IMR-90 (cell line): Measurements from ENCODE around the gene MEGF10. TPM values are rescaled to one million over a fixed set of nuclear protein-coding genes. Genes with fewer than 3 reads are reported as not detected.

Experiments used
- ATAC-seq: fragments of 200-7000 bp; cut with Tn5 transposase; 2 replicates; pipeline ENCODE4 v1.9.1; 2020; ENCODE audit warnings: low read depth, mild to moderate bottlenecking, moderate library complexity
- BruUV-seq: library from RNA; stranded (reverse); fragments of 400-500 nt; replicated peaks from 2 replicates; lab custom pipeline; 2021; lab: Mats Ljungman, UMichigan
- CTCF ChIA-PET: fragments of 300-600 bp; formaldehyde crosslinking; extraction: SDS; loops from one replicate; lab custom pipeline; 2021; ENCODE audit warnings: antibody characterized with exemption; lab: Yijun Ruan, JAX
- POLR2A ChIA-PET: fragments of 300-600 bp; sonication (Branson Sonifier 250); formaldehyde crosslinking; loops from one replicate; lab custom pipeline; 2022; ENCODE audit warnings: antibody characterized with exemption; ENCODE audit not compliant: unreplicated experiment; lab: Charles Lee
- DNase-seq: peaks from one replicate; pipeline ENCODE4 v3.0.0; 2013
- H2AFZ ChIP-seq: replicated peaks from 2 replicates; pipeline ENCODE3; 2013; ENCODE audit warnings: low read length, mild to moderate bottlenecking; ENCODE audit not compliant: poor library complexity
- H2AK5ac ChIP-seq: 2 replicates; pipeline ENCODE4 v1.6.1; 2013; ENCODE audit warnings: low read depth, low read length, inconsistent platforms
- H2AK9ac ChIP-seq: replicated peaks from 2 replicates; pipeline ENCODE3; 2013; ENCODE audit warnings: mild to moderate bottlenecking, low read depth, low read length, moderate library complexity; ENCODE audit not compliant: poor library complexity
- H2BK120ac ChIP-seq: 2 replicates; pipeline ENCODE4 v1.6.1; 2013; ENCODE audit warnings: low read depth, low read length, inconsistent platforms
- H2BK15ac ChIP-seq: 3 replicates; pipeline ENCODE4 v1.6.1; 2013; ENCODE audit warnings: low read depth, low read length, inconsistent platforms
- H2BK20ac ChIP-seq: 2 replicates; pipeline ENCODE4 v1.6.1; 2013; ENCODE audit warnings: low read depth, mild to moderate bottlenecking, inconsistent platforms, low read length, moderate library complexity
- H2BK5ac ChIP-seq: 2 replicates; pipeline ENCODE4 v1.6.1; 2013; ENCODE audit warnings: mild to moderate bottlenecking, low read depth, low read length, inconsistent platforms; ENCODE audit not compliant: poor library complexity, severe bottlenecking
- H3K14ac ChIP-seq: replicated peaks from 2 replicates; pipeline ENCODE4 v1.6.1; 2013; ENCODE audit warnings: low read depth, low read length, inconsistent platforms
- H3K18ac ChIP-seq: 2 replicates; pipeline ENCODE4 v1.6.1; 2013; ENCODE audit warnings: low read depth, low read length, control low read depth
- H3K23ac ChIP-seq: 2 replicates; pipeline ENCODE4 v1.6.1; 2013; ENCODE audit warnings: low read depth, low read length, inconsistent platforms
- H3K27ac ChIP-seq: 2 replicates; pipeline ENCODE4 v1.5.1; 2013; ENCODE audit warnings: mild to moderate bottlenecking, control low read depth, low read length; ENCODE audit not compliant: insufficient read depth
- H3K27me3 ChIP-seq: 2 replicates; pipeline ENCODE4 v1.6.1; 2013; ENCODE audit warnings: low read length; ENCODE audit not compliant: control insufficient read depth, insufficient read depth
- H3K36me3 ChIP-seq: 2 replicates; pipeline ENCODE4 v1.6.1; 2013; ENCODE audit warnings: low read length, mixed read lengths; ENCODE audit not compliant: control insufficient read depth, insufficient read depth
- H3K4ac ChIP-seq: 2 replicates; pipeline ENCODE4 v1.6.1; 2013; ENCODE audit warnings: low read depth, low read length, inconsistent platforms
- H3K4me1 ChIP-seq: 2 replicates; pipeline ENCODE4 v1.6.1; 2013; ENCODE audit warnings: low read length, mixed read lengths; ENCODE audit not compliant: control insufficient read depth, insufficient read depth
- H3K4me2 ChIP-seq: 2 replicates; pipeline ENCODE4 v1.6.1; 2013; ENCODE audit warnings: low read depth, mild to moderate bottlenecking, control low read depth, low read length, moderate library complexity
- H3K4me3 ChIP-seq: 2 replicates; pipeline ENCODE4 v1.5.1; 2013; ENCODE audit warnings: low read depth, mild to moderate bottlenecking, control low read depth, low read length, moderate library complexity; ENCODE audit not compliant: insufficient read depth
- H3K56ac ChIP-seq: 2 replicates; pipeline ENCODE4 v1.6.1; 2013; ENCODE audit warnings: low read length, inconsistent platforms; ENCODE audit not compliant: insufficient read depth; ENCODE audit errors: extremely low read depth
- H3K79me1 ChIP-seq, 2 experiments: 2 replicates each; pipeline ENCODE4 v1.6.1; 2013; ENCODE audit warnings: low read length in 2 of 2, inconsistent platforms in 1 of 2, low read depth in 1 of 2
- H3K9ac ChIP-seq: 2 replicates; pipeline ENCODE4 v1.6.1; 2013; ENCODE audit warnings: low read depth, low read length, control low read depth
- H3K9me1 ChIP-seq: 2 replicates; pipeline ENCODE4 v1.6.1; 2013; ENCODE audit warnings: low read length, inconsistent platforms; ENCODE audit not compliant: insufficient read depth
- H3K9me3 ChIP-seq: 2 replicates; pipeline ENCODE4 v1.6.1; 2013; ENCODE audit warnings: low read length; ENCODE audit not compliant: control insufficient read depth, insufficient read depth
- H4K20me1 ChIP-seq: 2 replicates; pipeline ENCODE4 v1.6.1; 2013; ENCODE audit warnings: low read length, inconsistent platforms; ENCODE audit not compliant: insufficient read depth
- H4K5ac ChIP-seq: 2 replicates; pipeline ENCODE4 v1.6.1; 2013; ENCODE audit warnings: mild to moderate bottlenecking, low read depth, low read length, control low read depth
- H4K8ac ChIP-seq, 2 experiments: 2 replicates each; pipeline ENCODE4 v1.6.1; 2013; ENCODE audit warnings: low read depth in 2 of 2, low read length in 2 of 2, control low read depth in 1 of 2, inconsistent platforms in 1 of 2
- H4K91ac ChIP-seq: 2 replicates; pipeline ENCODE4 v1.6.1; 2013; ENCODE audit warnings: low read depth, low read length, inconsistent platforms; ENCODE audit not compliant: insufficient read depth
- CEBPB ChIP-seq: IDR thresholded peaks from 2 replicates; pipeline ENCODE4 v1.6.1; 2012; ENCODE audit warnings: low read depth, low read length, improper control_type of control experiment
- CHD1 ChIP-seq: IDR thresholded peaks from 2 replicates; pipeline ENCODE4 v1.6.1; 2012; ENCODE audit warnings: low read depth, low read length, improper control_type of control experiment
- MAFK ChIP-seq: IDR thresholded peaks from 2 replicates; pipeline ENCODE4 v1.6.1; 2012; ENCODE audit warnings: low read depth, low read length, improper control_type of control experiment
- MAZ ChIP-seq: IDR thresholded peaks from 2 replicates; pipeline ENCODE4 v1.6.1; 2012; ENCODE audit warnings: low read depth, mild to moderate bottlenecking, low read length, improper control_type of control experiment, moderate library complexity, borderline replicate concordance
- MXI1 ChIP-seq: IDR thresholded peaks from 2 replicates; pipeline ENCODE4 v1.6.1; 2012; ENCODE audit warnings: low read depth, mild to moderate bottlenecking, low read length, moderate library complexity, borderline replicate concordance
- POLR2A ChIP-seq: IDR thresholded peaks from 2 replicates; pipeline ENCODE4 v1.6.1; 2012; ENCODE audit warnings: mild to moderate bottlenecking, low read depth, low read length
- RAD21 ChIP-seq: IDR thresholded peaks from 2 replicates; pipeline ENCODE4 v1.6.1; 2012; ENCODE audit warnings: low read length, improper control_type of control experiment
- RFX5 ChIP-seq: IDR thresholded peaks from 2 replicates; pipeline ENCODE4 v1.8.0; 2012; ENCODE audit warnings: low read depth, mild to moderate bottlenecking, low read length, moderate library complexity
- WGBS, 2 experiments: methylation state at CpG; one replicate each; pipeline versions ENCODE4 v1.1.5 to v1.1.7; 2013; ENCODE audit warnings: missing lambda C conversion rate in 2 of 2; ENCODE audit not compliant: insufficient read length in 1 of 2; ENCODE audit errors: extremely low coverage in 2 of 2; 5-methylcytosine and 5-hydroxymethylcytosine counted together
- dilution Hi-C: fragments of 300-500 bp; cut with HindIII; formaldehyde crosslinking; loops from one replicate; pipeline ENCODE4 v1.14.3; 2018; ENCODE audit warnings: low sequenced_read_pairs; ENCODE audit not compliant: unreplicated experiment
- in situ Hi-C: fragments of 300-500 bp; cut with MboI; formaldehyde crosslinking; loops from 3 replicates; pipeline ENCODE4 v1.14.3; 2019; ENCODE audit warnings: low sequenced_read_pairs, inconsistent platforms, mixed read lengths
- intact Hi-C: fragments of 100-400 bp; cut with micrococcal nuclease; formaldehyde crosslinking; loops from 2 replicates; pipeline ENCODE4 v1.10.0; 2022
- polyA plus RNA-seq, 3 experiments: library from polyadenylated mRNA; depleted of rRNA; stranded (reverse); fragments of >200 nt; gene quantifications; 2 replicates each; pipeline ENCODE4 v1.2.3, GENCODE V29; 2012; ENCODE audit warnings: low replicate concordance in 1 of 3
- total RNA-seq: library from RNA; depleted of rRNA; stranded (reverse); fragments of >200 nt; gene quantifications from 2 replicates; pipeline ENCODE4 v1.2.3, GENCODE V29; 2012
- TF ChIP-seq, protein P1 (sequence below): conservative IDR thresholded peaks from 2 replicates; pipeline ENCODE4 v1.5.1; 2012; ENCODE audit warnings: mild to moderate bottlenecking, low read depth, low read length, improper control_type of control experiment
- TF ChIP-seq, protein P2 (sequence below): fragments of 150-350 bp; IDR thresholded peaks from 2 replicates; pipeline ENCODE4 v1.6.1; 2016; ENCODE audit warnings: low read depth, mild to moderate bottlenecking, low read length, moderate library complexity, borderline replicate concordance

Gene MEGF10
- total and polyA plus RNA-seq, 2 of the 4 experiments (the other 2 are of a cell fraction): not detected

DNA sequence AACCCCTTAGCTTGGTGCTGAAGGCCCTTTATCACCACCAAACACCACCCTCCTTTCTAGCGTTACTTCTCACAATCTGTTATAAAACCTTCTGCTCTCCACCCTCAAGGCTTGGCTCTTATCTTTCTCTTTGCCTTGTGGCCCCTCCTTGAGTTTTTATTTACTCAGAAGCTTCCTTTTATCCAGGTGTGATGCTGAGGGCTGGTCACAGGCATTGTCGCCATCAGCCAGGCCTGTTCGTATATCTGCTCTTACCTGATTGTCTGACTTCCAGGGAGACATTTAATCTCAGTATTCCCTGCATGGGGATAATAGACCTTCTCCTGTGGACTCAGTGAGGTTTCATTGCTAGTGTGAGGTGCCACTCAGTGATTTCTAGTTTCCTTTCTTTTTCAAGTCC, 34.2 kb downstream of the MEGF10 start:
- DNase-seq: no peak
- H3K27me3 ChIP-seq: peaks cover 5% of the 10 kb centered on the region
- intact Hi-C loops (no loop called here), dilution Hi-C loops (no loop called here), in situ Hi-C loops (loop anchor here (10.0 kb wide), 1 partner anchor 470 kb away; no protein-coding TSS in a partner anchor)
- no CpG with 5 or more reads among the region's 3 CpGs for WGBS, 2 experiments
- H3K9me3 ChIP-seq: no peaks in the 10 kb centered on the region
- H2AK9ac ChIP-seq: no peak overlapping the region
- H3K79me1 ChIP-seq: no peaks in the 10 kb centered on the region
- H4K5ac ChIP-seq: no peak overlapping the region
- H3K4me1 ChIP-seq: no peaks in the 10 kb centered on the region
- H2BK20ac ChIP-seq: no peak overlapping the region
- no peak overlapping the region for H3K27ac ChIP-seq
- POLR2A ChIA-PET: interaction anchor here (0.7 kb wide), 1 partner anchor 31 kb away, joined by 3 read pairs; no protein-coding TSS in a partner anchor
- no peak overlapping the region for H2BK5ac ChIP-seq
- CTCF ChIA-PET: no interaction called here
- H3K18ac ChIP-seq: no peak overlapping the region
- H4K91ac ChIP-seq: no peak overlapping the region
- H3K4me2 ChIP-seq: no peak overlapping the region
- H4K20me1 ChIP-seq: no peaks in the 10 kb centered on the region
- no peak overlapping the region for H4K8ac ChIP-seq
- no TSS peak for BruUV-seq
- TF ChIP-seq, protein P1, sequence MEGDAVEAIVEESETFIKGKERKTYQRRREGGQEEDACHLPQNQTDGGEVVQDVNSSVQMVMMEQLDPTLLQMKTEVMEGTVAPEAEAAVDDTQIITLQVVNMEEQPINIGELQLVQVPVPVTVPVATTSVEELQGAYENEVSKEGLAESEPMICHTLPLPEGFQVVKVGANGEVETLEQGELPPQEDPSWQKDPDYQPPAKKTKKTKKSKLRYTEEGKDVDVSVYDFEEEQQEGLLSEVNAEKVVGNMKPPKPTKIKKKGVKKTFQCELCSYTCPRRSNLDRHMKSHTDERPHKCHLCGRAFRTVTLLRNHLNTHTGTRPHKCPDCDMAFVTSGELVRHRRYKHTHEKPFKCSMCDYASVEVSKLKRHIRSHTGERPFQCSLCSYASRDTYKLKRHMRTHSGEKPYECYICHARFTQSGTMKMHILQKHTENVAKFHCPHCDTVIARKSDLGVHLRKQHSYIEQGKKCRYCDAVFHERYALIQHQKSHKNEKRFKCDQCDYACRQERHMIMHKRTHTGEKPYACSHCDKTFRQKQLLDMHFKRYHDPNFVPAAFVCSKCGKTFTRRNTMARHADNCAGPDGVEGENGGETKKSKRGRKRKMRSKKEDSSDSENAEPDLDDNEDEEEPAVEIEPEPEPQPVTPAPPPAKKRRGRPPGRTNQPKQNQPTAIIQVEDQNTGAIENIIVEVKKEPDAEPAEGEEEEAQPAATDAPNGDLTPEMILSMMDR: no peak
- TF ChIP-seq RAD21 (no peak), MAFK (no peak), MXI1 (no peak), CEBPB (no peak), MAZ (no peak), POLR2A (no peak), CHD1 (no peak), RFX5 (no peak)
- TF ChIP-seq, protein P2, sequence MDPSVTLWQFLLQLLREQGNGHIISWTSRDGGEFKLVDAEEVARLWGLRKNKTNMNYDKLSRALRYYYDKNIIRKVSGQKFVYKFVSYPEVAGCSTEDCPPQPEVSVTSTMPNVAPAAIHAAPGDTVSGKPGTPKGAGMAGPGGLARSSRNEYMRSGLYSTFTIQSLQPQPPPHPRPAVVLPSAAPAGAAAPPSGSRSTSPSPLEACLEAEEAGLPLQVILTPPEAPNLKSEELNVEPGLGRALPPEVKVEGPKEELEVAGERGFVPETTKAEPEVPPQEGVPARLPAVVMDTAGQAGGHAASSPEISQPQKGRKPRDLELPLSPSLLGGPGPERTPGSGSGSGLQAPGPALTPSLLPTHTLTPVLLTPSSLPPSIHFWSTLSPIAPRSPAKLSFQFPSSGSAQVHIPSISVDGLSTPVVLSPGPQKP: no peak
- H3K9me1 ChIP-seq: no peaks in the 10 kb centered on the region
- H2BK120ac ChIP-seq: no peak overlapping the region
- H2AFZ ChIP-seq: no peak overlapping the region
- H3K4ac ChIP-seq: no peak overlapping the region
- H3K23ac ChIP-seq: no peak overlapping the region
- H2BK15ac ChIP-seq: no peak overlapping the region
- no peak for ATAC-seq
- no peaks in the 10 kb centered on the region for H3K36me3 ChIP-seq
- no peak overlapping the region for H3K4me3 ChIP-seq
- H3K9ac ChIP-seq: no peak overlapping the region
- no peak overlapping the region for H3K14ac ChIP-seq
- H2AK5ac ChIP-seq: no peak overlapping the region
- H3K56ac ChIP-seq: no peak overlapping the region
